HG03135 (cell line): ENCODE results near the gene ZNF487.

Experiments used
- ATAC-seq: cut with Tn5 transposase; IDR thresholded peaks from one replicate; pipeline ENCODE4 v1.9.1; 2021; ENCODE audit warnings: mild to moderate bottlenecking, moderate library complexity; ENCODE audit not compliant: unreplicated experiment

Gene ZNF487

GRCh38 chr10:43482319-43483078 lies 45.6 kb downstream of the ZNF487 start:
- no peak for ATAC-seq

- no peak for ATAC-seq
Observed at GRCh38 chr10:43491855-43492254, 54.9 kb downstream of the ZNF487 start.

GRCh38 chr10:43502931-43503330 lies 66.0 kb downstream of the ZNF487 start:
- no peak for ATAC-seq

- no peak for ATAC-seq
Observed at GRCh38 chr10:43524434-43525247, 87.7 kb downstream of the ZNF487 start.
